ENCODE data around the gene CAPN13.

DNA sequence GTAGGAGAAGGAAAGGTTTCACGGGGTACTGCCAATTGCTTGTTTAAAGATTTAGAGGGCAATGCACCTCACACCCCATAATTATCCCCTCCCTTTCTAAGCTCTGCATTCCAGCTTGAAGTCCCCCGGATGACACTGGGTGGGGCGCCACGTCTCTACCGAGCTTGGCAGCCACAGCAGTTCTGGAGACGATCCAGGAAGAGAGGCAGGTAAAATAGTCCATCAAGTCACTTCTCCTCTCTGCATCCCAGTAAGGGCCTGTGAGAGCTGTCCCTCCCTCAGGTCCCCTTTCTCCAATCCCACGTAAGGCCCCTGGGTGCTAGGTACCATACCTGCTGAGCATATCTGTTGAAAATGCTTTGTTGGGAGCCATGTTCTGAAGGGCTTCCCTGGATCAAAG lies 65.7 kb downstream of the CAPN13 start:
- TF ChIP-seq, protein P1, sequence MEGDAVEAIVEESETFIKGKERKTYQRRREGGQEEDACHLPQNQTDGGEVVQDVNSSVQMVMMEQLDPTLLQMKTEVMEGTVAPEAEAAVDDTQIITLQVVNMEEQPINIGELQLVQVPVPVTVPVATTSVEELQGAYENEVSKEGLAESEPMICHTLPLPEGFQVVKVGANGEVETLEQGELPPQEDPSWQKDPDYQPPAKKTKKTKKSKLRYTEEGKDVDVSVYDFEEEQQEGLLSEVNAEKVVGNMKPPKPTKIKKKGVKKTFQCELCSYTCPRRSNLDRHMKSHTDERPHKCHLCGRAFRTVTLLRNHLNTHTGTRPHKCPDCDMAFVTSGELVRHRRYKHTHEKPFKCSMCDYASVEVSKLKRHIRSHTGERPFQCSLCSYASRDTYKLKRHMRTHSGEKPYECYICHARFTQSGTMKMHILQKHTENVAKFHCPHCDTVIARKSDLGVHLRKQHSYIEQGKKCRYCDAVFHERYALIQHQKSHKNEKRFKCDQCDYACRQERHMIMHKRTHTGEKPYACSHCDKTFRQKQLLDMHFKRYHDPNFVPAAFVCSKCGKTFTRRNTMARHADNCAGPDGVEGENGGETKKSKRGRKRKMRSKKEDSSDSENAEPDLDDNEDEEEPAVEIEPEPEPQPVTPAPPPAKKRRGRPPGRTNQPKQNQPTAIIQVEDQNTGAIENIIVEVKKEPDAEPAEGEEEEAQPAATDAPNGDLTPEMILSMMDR (IDR thresholded peaks at IDR 0.05), result no peak
- TF ChIP-seq POLR2AphosphoS5 (IDR thresholded peaks at IDR 0.05) (no peak), POLR2A (IDR thresholded peaks at IDR 0.05) (no peak), EP300 (IDR thresholded peaks at IDR 0.05) (no peak)

Data from upper lobe of left lung (tissue), 4 donors.